Measurements from ENCODE around the gene NAA80. TPM values are rescaled to one million over a fixed set of nuclear protein-coding genes. Genes with fewer than 3 reads are reported as not detected.

NAA80 gene
- total RNA-seq, 4 donors from 2014 or later = 12.5 to 22.1 (median 14.8) TPM

DNA sequence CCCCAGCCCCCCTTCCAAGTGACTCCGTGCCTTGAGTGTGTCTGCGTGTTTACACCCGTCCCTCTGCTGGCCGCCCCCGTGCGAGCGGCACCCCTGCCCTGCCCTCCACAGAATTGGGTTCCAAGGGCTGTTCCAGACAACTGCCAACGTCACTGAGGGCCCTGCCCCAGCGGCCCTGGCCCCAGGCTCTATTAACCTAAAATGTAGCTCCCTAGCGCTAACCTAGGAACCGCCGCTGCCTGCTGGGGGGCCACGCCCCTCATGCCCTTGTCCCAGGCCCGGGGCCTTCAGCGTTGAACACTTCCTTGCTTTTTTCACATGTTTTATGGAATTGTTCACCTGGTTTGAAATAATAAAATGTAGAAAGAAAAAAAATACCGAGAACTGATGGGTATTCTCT, 40.2 kb downstream of the NAA80 start:
- TF ChIP-seq POLR2A (IDR thresholded peaks at IDR 0.05) = no peak
- TF ChIP-seq, protein P1, sequence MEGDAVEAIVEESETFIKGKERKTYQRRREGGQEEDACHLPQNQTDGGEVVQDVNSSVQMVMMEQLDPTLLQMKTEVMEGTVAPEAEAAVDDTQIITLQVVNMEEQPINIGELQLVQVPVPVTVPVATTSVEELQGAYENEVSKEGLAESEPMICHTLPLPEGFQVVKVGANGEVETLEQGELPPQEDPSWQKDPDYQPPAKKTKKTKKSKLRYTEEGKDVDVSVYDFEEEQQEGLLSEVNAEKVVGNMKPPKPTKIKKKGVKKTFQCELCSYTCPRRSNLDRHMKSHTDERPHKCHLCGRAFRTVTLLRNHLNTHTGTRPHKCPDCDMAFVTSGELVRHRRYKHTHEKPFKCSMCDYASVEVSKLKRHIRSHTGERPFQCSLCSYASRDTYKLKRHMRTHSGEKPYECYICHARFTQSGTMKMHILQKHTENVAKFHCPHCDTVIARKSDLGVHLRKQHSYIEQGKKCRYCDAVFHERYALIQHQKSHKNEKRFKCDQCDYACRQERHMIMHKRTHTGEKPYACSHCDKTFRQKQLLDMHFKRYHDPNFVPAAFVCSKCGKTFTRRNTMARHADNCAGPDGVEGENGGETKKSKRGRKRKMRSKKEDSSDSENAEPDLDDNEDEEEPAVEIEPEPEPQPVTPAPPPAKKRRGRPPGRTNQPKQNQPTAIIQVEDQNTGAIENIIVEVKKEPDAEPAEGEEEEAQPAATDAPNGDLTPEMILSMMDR (IDR thresholded peaks at IDR 0.05 in 4 of 5, conservative IDR thresholded peaks at IDR 0.05 in 1 of 5) = no peak
- peaks cover 0 to 27% of the 10 kb centered on the region in 2 donors for H3K36me3 ChIP-seq
- H3K4me1 ChIP-seq = peaks cover 30 to 44% of the 10 kb centered on the region in 2 donors
- in situ Hi-C loops (cut with MboI; ENCODE audit: low sequenced_read_pairs in 4 of 4) = no loop called here
- no peaks in the 10 kb centered on the region for H3K27me3 ChIP-seq
- ATAC-seq = no peak
- no peak for DNase-seq
- intact Hi-C loops (cut with DNase I; ENCODE audit: low total_unique reads) = no loop called here
- no peak overlapping the region for H3K4me3 ChIP-seq
- no peaks in the 10 kb centered on the region for H3K9me3 ChIP-seq
- H3K27ac ChIP-seq = peak overlapping the region; percentile 96 to 99 (median 98)

- intact Hi-C loops (cut with DNase I; ENCODE audit: low total_unique reads) (no loop called here), in situ Hi-C loops (cut with MboI; ENCODE audit: low sequenced_read_pairs in 4 of 4) (no loop called here)
- ATAC-seq (no peak), DNase-seq (no peak)
- no peaks in the 10 kb centered on the region for H3K9me3 ChIP-seq
- no peak overlapping the region for H3K4me3 ChIP-seq
- TF ChIP-seq, protein P1 (IDR thresholded peaks at IDR 0.05 in 4 of 5, conservative IDR thresholded peaks at IDR 0.05 in 1 of 5) = no peak
- no peak for TF ChIP-seq POLR2A (IDR thresholded peaks at IDR 0.05)
- peak overlapping the region; percentile 96 to 99 (median 98) for H3K27ac ChIP-seq
- peaks cover 30 to 49% of the 10 kb centered on the region in 2 donors for H3K4me1 ChIP-seq
- no peaks in the 10 kb centered on the region for H3K27me3 ChIP-seq
- H3K36me3 ChIP-seq = peaks cover 0 to 31% of the 10 kb centered on the region in 2 donors
Observed at GRCh38 chr3:50258029-50258680, 41.0 kb downstream of the NAA80 start.

GRCh38 chr3:50256978-50257890, 42.0 kb downstream of the NAA80 start:
- ATAC-seq = no peak
- H3K36me3 ChIP-seq = peaks cover 0 to 39% of the 10 kb centered on the region in 2 donors
- peaks cover 30 to 49% of the 10 kb centered on the region in 2 donors for H3K4me1 ChIP-seq
- intact Hi-C loops (cut with DNase I; ENCODE audit: low total_unique reads) = no loop called here
- TF ChIP-seq, protein P1 (IDR thresholded peaks at IDR 0.05 in 4 of 5, conservative IDR thresholded peaks at IDR 0.05 in 1 of 5) = peak in 4 of 5 experiments; percentile 27 to 55 (median 39)
- no peak for TF ChIP-seq POLR2A (IDR thresholded peaks at IDR 0.05)
- H3K9me3 ChIP-seq = no peaks in the 10 kb centered on the region
- no peak for DNase-seq
- H3K27me3 ChIP-seq = no peaks in the 10 kb centered on the region
- H3K27ac ChIP-seq = peak overlapping the region in 3 of 4 donors; percentile 96 to 98 (median 98)
- in situ Hi-C loops (cut with MboI; ENCODE audit: low sequenced_read_pairs in 4 of 4) = no loop called here
- no peak overlapping the region for H3K4me3 ChIP-seq

DNA sequence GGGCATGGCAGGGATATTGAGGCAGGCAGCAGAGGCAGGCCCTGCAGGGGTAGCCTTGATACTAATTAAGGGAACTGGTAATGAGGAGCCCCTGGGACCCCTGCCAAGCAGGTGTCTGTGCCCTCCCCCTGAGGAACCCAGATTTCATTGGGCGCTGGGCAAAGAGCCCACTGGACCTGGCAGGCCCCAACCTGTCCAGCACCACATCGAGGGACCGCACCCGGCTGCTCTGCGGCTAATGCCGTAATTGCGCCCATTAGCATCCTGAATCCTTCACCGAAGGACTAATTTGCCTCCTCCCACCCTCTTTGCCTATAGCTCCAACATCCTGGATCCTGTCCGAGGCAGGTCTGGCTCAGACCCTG, 44.0 kb downstream of the NAA80 start:
- no peak for DNase-seq
- Histone ChIP-seq H3K4me1 (peaks cover 24 to 52% of the 10 kb centered on the region in 2 donors), H3K9me3 (no peaks in the 10 kb centered on the region), H3K36me3 (peaks cover 0 to 39% of the 10 kb centered on the region in 2 donors), H3K4me3 (no peak overlapping the region), H3K27ac (peak overlapping the region; percentile 78 to 96 (median 87)), H3K27me3 (no peaks in the 10 kb centered on the region)
- no peak for ATAC-seq
- in situ Hi-C loops (cut with MboI; ENCODE audit: low sequenced_read_pairs in 4 of 4) = no loop called here
- intact Hi-C loops (cut with DNase I; ENCODE audit: low total_unique reads) = no loop called here
- TF ChIP-seq POLR2A (IDR thresholded peaks at IDR 0.05) = no peak
- TF ChIP-seq, protein P1 (IDR thresholded peaks at IDR 0.05 in 4 of 5, conservative IDR thresholded peaks at IDR 0.05 in 1 of 5) = no peak
